ENCODE results near the gene GPC5.
"Not testable (repeated sequence)": the region's sequence is repeated elsewhere in the genome, so short reads cannot be mapped to it uniquely, and the experiment has no call there.

GPC5 gene

DNA sequence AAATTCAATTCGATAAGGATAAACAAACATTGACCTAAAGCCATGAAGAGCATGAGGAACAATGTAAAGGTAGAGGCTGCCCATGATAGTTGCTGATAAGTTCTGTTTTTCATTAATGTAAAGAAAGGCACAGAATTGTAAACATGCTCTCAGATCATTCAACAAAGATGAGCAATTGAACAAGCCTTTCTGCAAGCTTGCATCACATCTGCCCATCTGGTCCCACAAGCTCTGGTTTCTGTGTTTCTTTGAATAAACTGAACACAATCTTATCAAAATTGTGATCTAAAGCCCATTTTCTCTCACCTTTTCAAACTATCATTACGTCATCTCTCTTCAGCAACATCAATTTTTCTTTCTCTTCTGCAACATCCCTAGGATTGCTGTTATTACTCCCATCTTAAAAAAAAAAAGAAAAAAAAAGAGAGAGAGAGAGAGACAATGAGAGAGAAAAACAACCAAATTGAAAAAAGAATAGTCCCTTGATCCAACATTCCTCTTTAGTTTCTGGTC lies 1340.9 kb downstream of the GPC5 start:
- H3K27ac ChIP-seq, result no peak overlapping the region
- no peak overlapping the region for H3K4me3 ChIP-seq
- no peak for DNase-seq (ENCODE audit: low spot score)
- TF ChIP-seq, protein P1, sequence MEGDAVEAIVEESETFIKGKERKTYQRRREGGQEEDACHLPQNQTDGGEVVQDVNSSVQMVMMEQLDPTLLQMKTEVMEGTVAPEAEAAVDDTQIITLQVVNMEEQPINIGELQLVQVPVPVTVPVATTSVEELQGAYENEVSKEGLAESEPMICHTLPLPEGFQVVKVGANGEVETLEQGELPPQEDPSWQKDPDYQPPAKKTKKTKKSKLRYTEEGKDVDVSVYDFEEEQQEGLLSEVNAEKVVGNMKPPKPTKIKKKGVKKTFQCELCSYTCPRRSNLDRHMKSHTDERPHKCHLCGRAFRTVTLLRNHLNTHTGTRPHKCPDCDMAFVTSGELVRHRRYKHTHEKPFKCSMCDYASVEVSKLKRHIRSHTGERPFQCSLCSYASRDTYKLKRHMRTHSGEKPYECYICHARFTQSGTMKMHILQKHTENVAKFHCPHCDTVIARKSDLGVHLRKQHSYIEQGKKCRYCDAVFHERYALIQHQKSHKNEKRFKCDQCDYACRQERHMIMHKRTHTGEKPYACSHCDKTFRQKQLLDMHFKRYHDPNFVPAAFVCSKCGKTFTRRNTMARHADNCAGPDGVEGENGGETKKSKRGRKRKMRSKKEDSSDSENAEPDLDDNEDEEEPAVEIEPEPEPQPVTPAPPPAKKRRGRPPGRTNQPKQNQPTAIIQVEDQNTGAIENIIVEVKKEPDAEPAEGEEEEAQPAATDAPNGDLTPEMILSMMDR (IDR thresholded peaks at IDR 0.05), result no peak

DNA sequence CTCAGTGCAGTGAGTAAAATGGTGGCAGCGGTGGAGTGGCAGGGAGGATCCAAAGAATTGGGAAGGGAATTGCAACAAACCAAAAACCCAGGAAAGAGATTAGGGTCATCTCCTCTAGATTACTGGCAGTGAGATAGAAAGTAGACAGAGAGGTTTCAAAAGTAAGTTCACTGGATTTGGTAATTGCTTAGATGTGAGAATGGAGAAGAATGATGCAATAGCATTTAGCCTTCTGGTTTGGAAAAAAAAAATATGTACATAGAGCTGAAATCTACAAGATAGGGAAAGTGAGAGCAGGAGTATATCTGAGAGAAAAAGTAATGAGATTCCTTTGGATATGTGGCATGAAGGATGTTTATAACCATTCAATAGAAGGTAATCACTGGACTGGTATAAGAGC lies 1345.6 kb downstream of the GPC5 start:
- H3K4me3 ChIP-seq, result no peak overlapping the region
- TF ChIP-seq, protein P1 (IDR thresholded peaks at IDR 0.05), result no peak
- H3K27ac ChIP-seq, result no peak overlapping the region
- no peak for DNase-seq (ENCODE audit: low spot score)

DNA sequence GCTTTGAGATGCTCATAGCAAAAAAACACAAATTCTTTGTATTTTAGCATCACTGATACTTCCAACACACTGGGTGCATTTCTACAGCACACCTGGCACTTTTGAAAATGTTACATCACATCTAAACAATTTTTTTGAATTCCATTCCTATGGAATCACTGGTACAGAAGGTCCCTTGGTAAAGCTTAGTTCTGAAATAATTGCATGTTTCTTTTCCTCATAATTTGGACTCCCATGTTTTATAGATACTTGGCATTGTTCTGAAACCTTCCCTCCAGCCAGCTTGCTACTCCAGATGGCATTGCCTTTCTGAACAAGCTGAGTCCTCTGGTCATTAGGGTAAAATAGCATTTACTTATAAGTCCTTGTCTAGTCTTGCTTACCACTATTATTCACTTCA lies 1346.8 kb downstream of the GPC5 start:
- TF ChIP-seq, protein P1 (IDR thresholded peaks at IDR 0.05), result no peak
- H3K27ac ChIP-seq, result no peak overlapping the region
- no peak overlapping the region for H3K4me3 ChIP-seq
- no peak for DNase-seq (ENCODE audit: low spot score)

DNA sequence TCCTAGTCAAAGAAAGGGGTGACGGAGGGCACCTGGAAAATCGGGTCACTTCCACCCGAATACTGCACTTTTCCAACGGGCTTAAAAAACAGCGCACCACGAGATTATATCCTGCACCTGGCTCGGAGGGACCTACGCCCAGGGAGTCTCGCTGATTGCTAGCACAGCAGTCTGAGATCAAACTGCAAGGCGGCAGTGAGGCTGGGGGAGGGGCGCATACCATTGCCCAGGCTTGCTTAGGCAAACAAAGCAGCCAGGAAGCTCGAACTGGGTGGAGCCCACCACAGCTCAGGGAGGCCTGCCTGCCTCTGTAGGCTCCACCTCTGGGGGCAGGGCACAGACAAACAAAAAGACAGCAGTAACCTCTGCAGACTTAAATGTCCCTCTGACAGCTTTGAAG lies 1354.3 kb downstream of the GPC5 start:
- H3K4me3 ChIP-seq; H3K27ac ChIP-seq; DNase-seq (ENCODE audit: low spot score): not testable (repeated sequence)

DNA sequence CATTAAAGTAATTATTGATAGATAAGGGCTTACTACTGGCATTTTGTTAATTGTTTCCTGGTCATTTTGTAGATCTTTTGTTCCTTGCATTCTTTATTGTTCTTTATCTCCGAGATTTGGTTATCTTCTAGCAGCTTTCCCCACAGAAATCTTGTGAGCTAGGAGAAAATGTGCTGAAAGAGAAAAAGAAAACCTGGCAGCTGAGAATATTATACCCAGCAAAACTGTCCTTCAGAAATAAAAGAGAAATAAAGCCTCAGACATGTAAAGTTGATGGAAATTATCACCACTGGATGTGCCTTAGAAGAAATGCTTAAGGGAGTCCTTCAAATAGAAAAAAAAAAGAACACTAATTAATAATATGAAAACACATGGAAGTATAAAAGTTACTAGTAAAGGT lies 1363.3 kb downstream of the GPC5 start:
- TF ChIP-seq, protein P1 (IDR thresholded peaks at IDR 0.05), result no peak
- Histone ChIP-seq H3K27ac (no peak overlapping the region), H3K4me3 (no peak overlapping the region)
- DNase-seq (ENCODE audit: low spot score), result no peak

DNA sequence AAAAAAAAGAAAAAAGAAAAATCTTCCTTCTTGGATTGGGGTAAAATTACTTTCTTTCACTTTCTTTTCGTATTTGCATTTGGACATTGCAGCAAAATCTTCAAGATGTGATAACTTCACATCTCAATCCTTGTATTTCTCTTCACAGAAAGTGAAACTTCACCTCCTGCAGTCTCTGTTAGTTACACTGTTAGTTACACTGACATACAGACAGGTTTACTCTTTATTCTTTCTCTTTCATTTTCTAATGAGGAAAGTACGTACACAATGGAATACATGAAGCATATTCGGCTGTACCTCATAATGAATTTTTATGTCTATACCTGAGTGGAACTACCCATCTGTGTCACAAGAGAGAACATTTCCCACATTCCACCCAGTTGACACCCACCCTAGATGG lies 1369.0 kb downstream of the GPC5 start:
- H3K27ac ChIP-seq, result no peak overlapping the region
- no peak for DNase-seq (ENCODE audit: low spot score)
- TF ChIP-seq, protein P1 (IDR thresholded peaks at IDR 0.05), result no peak
- H3K4me3 ChIP-seq, result no peak overlapping the region

DNA sequence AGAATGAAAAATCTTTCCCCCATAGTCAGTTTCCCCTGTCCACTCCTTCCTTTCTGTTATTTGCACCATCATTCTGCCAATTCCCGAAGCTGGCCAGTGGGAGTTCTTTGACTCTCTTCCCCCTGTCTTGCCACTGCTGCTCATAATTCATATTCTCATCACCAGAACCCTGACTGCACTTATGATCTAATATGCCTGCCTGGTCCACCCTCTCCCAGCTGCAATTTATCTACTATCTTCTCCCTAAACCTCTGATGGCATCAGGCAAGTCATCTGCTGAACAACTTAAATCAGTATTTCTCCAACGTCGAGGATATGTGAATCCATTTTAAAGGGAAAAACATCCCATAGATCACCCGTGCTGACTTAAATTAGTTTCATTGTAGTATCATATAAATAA lies 1370.2 kb downstream of the GPC5 start:
- no peak overlapping the region for H3K4me3 ChIP-seq
- TF ChIP-seq, protein P1 (IDR thresholded peaks at IDR 0.05), result no peak
- H3K27ac ChIP-seq, result no peak overlapping the region
- DNase-seq (ENCODE audit: low spot score), result no peak

DNA sequence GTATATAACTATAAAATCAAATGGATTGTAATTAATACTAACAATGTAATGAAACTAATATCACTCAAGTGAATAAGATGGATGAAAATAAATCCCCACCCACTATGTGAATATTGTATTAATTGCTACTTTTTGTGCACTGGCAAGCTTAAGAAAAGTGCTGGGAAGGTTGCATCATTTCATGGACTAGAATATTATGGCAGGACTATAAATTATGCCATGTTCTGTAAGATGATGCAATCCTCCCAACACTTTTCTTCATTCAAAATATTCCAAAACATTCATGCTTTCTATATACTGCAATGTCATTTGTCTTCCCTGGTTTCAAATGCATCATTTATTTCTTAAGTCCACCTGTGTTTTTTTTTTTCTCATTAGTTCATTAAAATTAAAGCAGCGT lies 1370.6 kb downstream of the GPC5 start:
- DNase-seq (ENCODE audit: low spot score), result no peak
- TF ChIP-seq, protein P1 (IDR thresholded peaks at IDR 0.05), result no peak
- no peak overlapping the region for H3K4me3 ChIP-seq
- H3K27ac ChIP-seq, result no peak overlapping the region
